Measurements from ENCODE around the gene APC2.

APC2 gene

GRCh38 chr19:1471515-1472160 lies 21.7 kb downstream of the APC2 start:
- H3K4me3 ChIP-seq (ENCODE audit: control insufficient read depth in 1 of 7, extremely low read depth in 1 of 7, insufficient read depth in 4 of 7, low read depth in 2 of 7, low read length in 6 of 7): no peak overlapping the region
- no peaks in the 10 kb centered on the region for H3K9me3 ChIP-seq (ENCODE audit: control extremely low read depth in 1 of 5, control insufficient read depth in 4 of 5, insufficient read depth in 2 of 5, low read depth in 1 of 5, low read length in 4 of 5)
- peaks cover 0 to 78% (median 24%) of the 10 kb centered on the region in 5 experiments for H3K27me3 ChIP-seq (replicated peaks in 2 of 5; ENCODE audit: control insufficient read depth in 4 of 5, insufficient read depth in 5 of 5, low read length in 4 of 5)
- DNase-seq: peak in 1 of 3 donors; percentile 32
- CTCF ChIA-PET: interaction anchor here (0.6 to 2.5 kb wide), 11 partner anchors 10 to 789 kb away, joined by 3 to 7 read pairs (median 4); partner anchors contain the start of gene PCSK4
- POLR2A ChIA-PET: interaction anchor here (0.5 kb wide), 1 partner anchor 25 kb away, joined by 3 read pairs; no protein-coding TSS in a partner anchor
- WGBS (ENCODE audit: insufficient coverage): 25% methylated on average over 19 of the region's 24 CpGs
- H3K27ac ChIP-seq (ENCODE audit: insufficient read depth in 1 of 2, low read depth in 1 of 2, low read length in 2 of 2, poor library complexity in 1 of 2, severe bottlenecking in 2 of 2): no peak overlapping the region
- peaks cover 0 to 53% (median 41%) of the 10 kb centered on the region in 4 experiments for H3K4me1 ChIP-seq (ENCODE audit: control extremely low read depth in 1 of 4, control insufficient read depth in 4 of 4, insufficient read depth in 4 of 4, low read length in 3 of 4)
- peaks cover 0 to 18% (median 4%) of the 10 kb centered on the region in 4 experiments for H3K36me3 ChIP-seq (ENCODE audit: control insufficient read depth in 4 of 4, insufficient read depth in 4 of 4, low read length in 3 of 4)

GRCh38 chr19:1472231-1473084 lies 22.5 kb downstream of the APC2 start:
- H3K27me3 ChIP-seq (replicated peaks in 2 of 5; ENCODE audit: control insufficient read depth in 4 of 5, insufficient read depth in 5 of 5, low read length in 4 of 5): peaks cover 0 to 69% (median 20%) of the 10 kb centered on the region in 5 experiments
- no peak overlapping the region for H3K27ac ChIP-seq (ENCODE audit: insufficient read depth in 1 of 2, low read depth in 1 of 2, low read length in 2 of 2, poor library complexity in 1 of 2, severe bottlenecking in 2 of 2)
- no peak for DNase-seq
- H3K9me3 ChIP-seq (ENCODE audit: control extremely low read depth in 1 of 5, control insufficient read depth in 4 of 5, insufficient read depth in 2 of 5, low read depth in 1 of 5, low read length in 4 of 5): no peaks in the 10 kb centered on the region
- H3K36me3 ChIP-seq (ENCODE audit: control insufficient read depth in 4 of 4, insufficient read depth in 4 of 4, low read length in 3 of 4): peaks cover 0 to 22% (median 4%) of the 10 kb centered on the region in 4 experiments
- WGBS (ENCODE audit: insufficient coverage): 67% methylated on average over 29 of the region's 44 CpGs
- no peak overlapping the region for H3K4me3 ChIP-seq (ENCODE audit: control insufficient read depth in 1 of 7, extremely low read depth in 1 of 7, insufficient read depth in 4 of 7, low read depth in 2 of 7, low read length in 6 of 7)
- POLR2A ChIA-PET: interaction anchor here (0.5 kb wide), 1 partner anchor 26 kb away, joined by 3 read pairs; no protein-coding TSS in a partner anchor
- peaks cover 0 to 46% (median 37%) of the 10 kb centered on the region in 4 experiments for H3K4me1 ChIP-seq (ENCODE audit: control extremely low read depth in 1 of 4, control insufficient read depth in 4 of 4, insufficient read depth in 4 of 4, low read length in 3 of 4)
- CTCF ChIA-PET: interaction anchor here (0.6 to 2.5 kb wide), 9 partner anchors 15 to 788 kb away, joined by 3 to 6 read pairs (median 4); partner anchors contain the start of gene PCSK4

GRCh38 chr19:1473085-1473851 lies 23.3 kb downstream of the APC2 start:
- ChIA-PET POLR2A (interaction anchor here (0.6 kb wide), 1 partner anchor 22 kb away, joined by 3 read pairs; no protein-coding TSS in a partner anchor), CTCF (interaction anchor here (0.9 to 2.5 kb wide), 2 partner anchors 16 to 37 kb away, joined by 3 to 6 read pairs; no protein-coding TSS in a partner anchor)
- peaks cover 0 to 22% (median 4%) of the 10 kb centered on the region in 4 experiments for H3K36me3 ChIP-seq (ENCODE audit: control insufficient read depth in 4 of 4, insufficient read depth in 4 of 4, low read length in 3 of 4)

GRCh38 chr19:1474011-1474764 lies 24.3 kb downstream of the APC2 start:
- WGBS (ENCODE audit: insufficient coverage): 97% methylated on average over 25 of the region's 31 CpGs
- H3K27ac ChIP-seq (ENCODE audit: insufficient read depth in 1 of 2, low read depth in 1 of 2, low read length in 2 of 2, poor library complexity in 1 of 2, severe bottlenecking in 2 of 2): no peak overlapping the region
- DNase-seq: no peak
- ChIA-PET POLR2A (no interaction called here), CTCF (interaction anchor here (2.5 kb wide), 1 partner anchor 17 kb away, joined by 6 read pairs; no protein-coding TSS in a partner anchor)
- H3K27me3 ChIP-seq (replicated peaks in 2 of 5; ENCODE audit: control insufficient read depth in 4 of 5, insufficient read depth in 5 of 5, low read length in 4 of 5): peaks cover 0 to 52% (median 19%) of the 10 kb centered on the region in 5 experiments
- H3K4me1 ChIP-seq (ENCODE audit: control extremely low read depth in 1 of 4, control insufficient read depth in 4 of 4, insufficient read depth in 4 of 4, low read length in 3 of 4): peaks cover 0 to 39% (median 30%) of the 10 kb centered on the region in 4 experiments
- no peak overlapping the region for H3K4me3 ChIP-seq (ENCODE audit: control insufficient read depth in 1 of 7, extremely low read depth in 1 of 7, insufficient read depth in 4 of 7, low read depth in 2 of 7, low read length in 6 of 7)
- H3K36me3 ChIP-seq (ENCODE audit: control insufficient read depth in 4 of 4, insufficient read depth in 4 of 4, low read length in 3 of 4): peaks cover 0 to 22% (median 4%) of the 10 kb centered on the region in 4 experiments
- H3K9me3 ChIP-seq (ENCODE audit: control extremely low read depth in 1 of 5, control insufficient read depth in 4 of 5, insufficient read depth in 2 of 5, low read depth in 1 of 5, low read length in 4 of 5): no peaks in the 10 kb centered on the region

More at GRCh38 chr19:1473085-1473851, 23.3 kb downstream of the APC2 start:
- Histone ChIP-seq H3K27me3 (replicated peaks in 2 of 5; ENCODE audit: control insufficient read depth in 4 of 5, insufficient read depth in 5 of 5, low read length in 4 of 5) (peaks cover 0 to 61% (median 20%) of the 10 kb centered on the region in 5 experiments), H3K4me3 (ENCODE audit: control insufficient read depth in 1 of 7, extremely low read depth in 1 of 7, insufficient read depth in 4 of 7, low read depth in 2 of 7, low read length in 6 of 7) (no peak overlapping the region), H3K27ac (ENCODE audit: insufficient read depth in 1 of 2, low read depth in 1 of 2, low read length in 2 of 2, poor library complexity in 1 of 2, severe bottlenecking in 2 of 2) (no peak overlapping the region), H3K4me1 (ENCODE audit: control extremely low read depth in 1 of 4, control insufficient read depth in 4 of 4, insufficient read depth in 4 of 4, low read length in 3 of 4) (peaks cover 0 to 41% (median 32%) of the 10 kb centered on the region in 4 experiments), H3K9me3 (ENCODE audit: control extremely low read depth in 1 of 5, control insufficient read depth in 4 of 5, insufficient read depth in 2 of 5, low read depth in 1 of 5, low read length in 4 of 5) (no peaks in the 10 kb centered on the region)
- WGBS (ENCODE audit: insufficient coverage): 87% methylated on average over 12 of the region's 20 CpGs
- no peak for DNase-seq

- no peak for DNase-seq
- Histone ChIP-seq H3K4me1 (ENCODE audit: control extremely low read depth in 1 of 4, control insufficient read depth in 4 of 4, insufficient read depth in 4 of 4, low read length in 3 of 4) (peaks cover 0 to 36% (median 29%) of the 10 kb centered on the region in 4 experiments), H3K36me3 (ENCODE audit: control insufficient read depth in 4 of 4, insufficient read depth in 4 of 4, low read length in 3 of 4) (peaks cover 0 to 22% (median 4%) of the 10 kb centered on the region in 4 experiments), H3K4me3 (ENCODE audit: control insufficient read depth in 1 of 7, extremely low read depth in 1 of 7, insufficient read depth in 4 of 7, low read depth in 2 of 7, low read length in 6 of 7) (no peak overlapping the region), H3K27ac (ENCODE audit: insufficient read depth in 1 of 2, low read depth in 1 of 2, low read length in 2 of 2, poor library complexity in 1 of 2, severe bottlenecking in 2 of 2) (no peak overlapping the region), H3K27me3 (replicated peaks in 2 of 5; ENCODE audit: control insufficient read depth in 4 of 5, insufficient read depth in 5 of 5, low read length in 4 of 5) (peaks cover 0 to 45% (median 17%) of the 10 kb centered on the region in 5 experiments), H3K9me3 (ENCODE audit: control extremely low read depth in 1 of 5, control insufficient read depth in 4 of 5, insufficient read depth in 2 of 5, low read depth in 1 of 5, low read length in 4 of 5) (no peaks in the 10 kb centered on the region)
- ChIA-PET CTCF (interaction anchor here (0.5 to 1.2 kb wide), 2 partner anchors 12 to 351 kb away, joined by 3 read pairs; no protein-coding TSS in a partner anchor), POLR2A (no interaction called here)
- WGBS (ENCODE audit: insufficient coverage): 97% methylated on average over 21 of the region's 26 CpGs
These were observed 24.9 kb downstream of the APC2 start for GRCh38 chr19:1474765-1475351.

All from common myeloid progenitor, CD34-positive (primary cell).